DMS 273 treated with DMSO at 0.1 percent for 48 hours (cell line): ENCODE measurements around the gene CIB2.
"Not testable (repeated sequence)": the region's sequence is repeated elsewhere in the genome, so short reads cannot be mapped to it uniquely, and the experiment has no call there.

Experiments
- DNase-seq: peaks from one replicate; lab custom pipeline; 2025; lab: John Stamatoyannopoulos, UW

CIB2 gene

DNA sequence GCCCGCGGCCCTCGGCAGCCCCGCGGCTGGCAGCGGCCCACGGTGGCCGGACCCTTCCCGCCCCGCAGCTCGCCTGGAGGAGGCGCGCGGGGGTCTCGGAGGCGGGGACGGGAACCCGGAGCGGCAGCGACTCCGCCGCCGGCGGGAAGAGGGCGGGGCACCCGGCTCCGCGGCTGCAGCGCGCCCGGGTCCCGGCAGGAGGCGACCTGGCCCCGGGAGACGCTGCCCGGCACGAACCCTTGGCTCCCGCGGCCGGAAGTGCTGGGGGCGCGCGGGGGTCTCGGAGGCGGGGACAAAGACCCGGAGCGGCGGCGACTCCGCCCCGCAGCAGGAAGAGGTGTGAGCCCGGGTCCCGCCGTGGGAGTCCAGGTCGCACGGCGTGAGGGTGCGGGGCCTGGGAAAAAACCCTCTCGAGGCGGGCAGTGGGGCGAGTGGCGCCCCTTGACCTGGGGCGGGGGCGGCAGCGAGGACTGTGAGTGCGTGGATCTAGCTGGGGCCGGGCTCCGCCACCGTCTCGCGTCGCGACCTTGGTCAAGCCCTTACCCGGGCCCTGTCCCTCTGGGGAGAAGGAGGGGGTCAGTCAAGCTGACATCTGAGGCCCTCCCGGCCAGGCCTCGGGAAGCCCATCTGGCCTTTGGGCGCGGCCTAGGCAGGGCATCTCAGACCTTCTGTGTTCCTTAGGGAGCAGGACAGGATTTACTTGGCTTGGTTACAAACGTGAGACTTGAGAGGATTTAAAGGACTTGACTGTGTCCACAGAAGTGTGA is at the start of gene CIB2:
Gene CIB2, minus strand, starts transcription at position 151 of the 767 bp plus-strand sequence. CDS start 230 bp downstream, outside the sequence.
- DNase-seq = peak; percentile 37

DNA sequence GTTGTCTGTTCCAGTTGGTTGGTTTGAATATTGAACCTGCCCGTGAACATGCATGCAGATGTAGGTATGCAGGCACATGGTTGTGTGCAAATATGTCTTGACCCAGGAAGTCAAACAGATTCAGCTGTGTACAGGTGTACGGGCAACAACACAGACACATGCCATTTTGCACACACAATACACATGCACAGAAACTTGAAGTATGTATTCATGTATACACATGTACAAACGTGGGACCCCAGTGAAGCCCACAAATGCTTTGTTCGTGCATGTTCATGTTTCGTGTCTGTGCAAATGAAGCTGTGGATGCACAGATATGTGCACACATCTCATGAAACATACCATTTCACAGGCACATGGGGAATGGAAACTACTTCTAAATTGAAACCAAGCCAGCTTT is 48.7 kb upstream of the CIB2 start:
- no peak for DNase-seq

DNA sequence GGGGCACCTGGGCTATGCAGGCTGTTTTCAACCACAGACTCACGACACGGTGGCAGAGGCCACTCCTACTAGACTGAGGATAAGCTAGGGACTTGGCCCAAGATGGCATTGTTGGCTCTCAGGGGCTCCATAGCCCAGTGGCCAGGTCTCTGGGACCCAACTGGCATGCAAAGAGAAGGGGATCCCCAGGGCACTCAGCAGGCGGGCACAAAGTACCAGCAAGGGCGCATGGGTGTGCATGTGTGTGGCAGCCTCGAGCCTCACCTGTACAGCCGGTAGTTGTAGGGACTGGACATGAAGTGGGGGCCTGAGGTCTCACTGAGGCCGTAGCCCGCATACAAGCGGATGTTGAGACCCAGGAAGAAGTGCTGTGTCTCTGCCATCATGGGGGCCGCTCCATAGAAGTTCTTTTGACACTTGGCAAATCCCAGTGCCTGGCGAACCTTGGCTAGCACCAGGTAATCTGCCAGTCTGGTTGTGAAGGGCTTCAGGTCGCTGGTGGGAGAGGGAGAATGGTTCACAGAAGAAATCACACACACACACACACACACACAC is 48.1 kb upstream of the CIB2 start:
- DNase-seq = no peak

DNA sequence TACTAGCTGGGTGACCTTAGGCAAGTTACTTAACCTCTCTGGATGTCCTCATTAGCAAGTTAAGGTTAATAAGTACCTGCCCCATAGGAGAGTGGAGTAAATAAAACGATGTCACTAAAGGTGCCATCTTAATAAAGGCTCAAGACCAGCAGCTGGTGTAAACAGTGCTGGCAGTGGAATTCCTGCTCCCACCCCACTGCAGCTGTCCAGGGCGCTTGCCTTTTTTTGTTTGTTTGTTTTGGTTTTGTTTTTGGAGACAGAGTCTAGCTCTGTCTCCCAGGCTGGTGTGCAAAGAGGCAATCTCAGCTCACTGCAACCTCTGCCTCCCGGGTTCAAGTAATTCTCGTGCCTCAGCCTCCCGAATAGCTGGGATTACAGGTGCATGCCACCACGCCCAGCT is 46.8 kb upstream of the CIB2 start:
- no peak for DNase-seq

DNA sequence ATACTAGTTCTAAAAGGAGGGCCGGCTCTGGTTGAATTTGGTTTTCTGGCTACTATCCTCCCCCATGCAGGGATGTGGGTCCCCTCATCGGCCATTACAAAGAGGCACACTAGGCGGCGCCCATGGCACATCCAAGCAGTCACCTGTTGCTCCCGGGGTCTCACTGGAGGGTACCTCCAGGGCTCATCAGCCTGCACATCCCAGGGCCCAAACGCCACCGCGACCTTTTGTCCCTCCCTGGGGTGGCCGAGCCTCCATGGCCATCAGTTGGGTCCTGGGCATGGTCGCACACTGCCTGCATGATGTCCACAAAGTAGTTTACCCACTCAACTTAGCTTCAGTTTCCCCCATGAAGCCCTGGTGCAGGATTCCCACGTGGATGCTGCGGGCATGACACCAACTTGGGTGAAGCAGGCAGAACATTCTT is 46.2 kb upstream of the CIB2 start:
- DNase-seq = peak; percentile 1

DNA sequence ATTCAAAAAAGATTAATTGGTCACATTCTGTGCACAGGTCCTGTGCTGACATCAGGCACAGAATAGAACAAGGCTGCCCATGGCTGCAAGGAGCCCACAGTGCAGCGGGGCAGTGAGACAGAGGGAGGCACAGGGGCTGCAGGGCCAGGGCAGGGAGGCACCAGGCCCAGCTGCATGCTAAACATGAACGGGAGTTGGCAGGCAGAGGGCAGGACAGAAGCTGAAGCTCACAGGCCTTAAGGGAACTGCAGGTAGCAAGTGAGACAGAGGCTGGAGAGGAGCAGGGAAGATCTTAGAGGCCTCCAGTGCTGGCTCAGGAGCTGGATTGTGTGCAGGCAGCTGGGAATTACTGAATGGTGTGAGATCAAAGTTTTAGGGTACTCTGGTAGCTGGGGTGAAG is 44.1 kb upstream of the CIB2 start:
- no peak for DNase-seq

DNA sequence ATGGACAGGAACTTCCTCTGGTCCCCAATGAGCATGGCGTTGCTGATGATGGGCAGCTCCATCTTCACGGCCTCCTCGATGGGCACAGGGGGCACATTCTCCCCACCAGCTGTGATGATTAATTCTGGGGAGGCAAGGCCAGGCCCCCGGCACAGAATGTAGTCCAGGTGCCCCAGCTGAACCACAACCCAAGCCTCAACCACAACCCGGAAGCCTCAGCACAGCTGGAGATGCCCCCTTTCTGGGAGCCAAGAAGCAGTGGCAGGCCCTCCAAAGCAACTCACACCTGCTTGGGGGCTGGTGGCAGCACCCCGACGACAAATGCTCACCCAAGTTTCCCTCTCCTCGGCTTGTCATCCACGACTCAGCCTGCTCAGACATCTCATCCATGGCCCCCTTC is 43.2 kb upstream of the CIB2 start:
- DNase-seq = no peak

DNA sequence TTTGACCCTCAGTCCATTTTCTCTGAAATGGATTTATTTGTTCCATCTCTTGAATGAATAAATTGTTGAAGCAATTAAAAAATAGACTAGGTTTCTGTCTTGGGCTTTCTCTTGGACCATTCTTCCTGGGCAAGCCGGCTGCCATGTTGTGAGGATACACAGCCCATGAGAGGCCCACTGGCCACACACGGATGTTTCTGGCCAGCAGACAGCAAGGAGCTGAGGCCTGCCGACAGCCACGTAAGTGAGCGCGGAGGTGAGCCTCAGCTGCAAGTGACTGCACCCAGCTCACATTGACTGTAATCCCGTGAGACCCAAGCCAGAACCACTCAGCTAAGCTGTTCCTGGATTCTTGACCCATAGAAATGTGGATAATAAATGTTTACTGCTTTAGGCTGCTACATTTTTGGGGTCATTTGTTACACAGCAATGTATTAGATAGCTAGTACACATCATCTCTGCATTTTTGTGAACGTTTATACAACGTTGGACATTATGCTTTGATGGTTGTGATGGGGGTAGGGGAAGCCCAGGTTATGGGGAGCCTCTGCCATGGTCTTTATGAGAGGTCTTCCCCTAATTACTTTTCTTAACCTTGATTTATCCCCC is 40.7 kb upstream of the CIB2 start:
- DNase-seq = no peak

DNA sequence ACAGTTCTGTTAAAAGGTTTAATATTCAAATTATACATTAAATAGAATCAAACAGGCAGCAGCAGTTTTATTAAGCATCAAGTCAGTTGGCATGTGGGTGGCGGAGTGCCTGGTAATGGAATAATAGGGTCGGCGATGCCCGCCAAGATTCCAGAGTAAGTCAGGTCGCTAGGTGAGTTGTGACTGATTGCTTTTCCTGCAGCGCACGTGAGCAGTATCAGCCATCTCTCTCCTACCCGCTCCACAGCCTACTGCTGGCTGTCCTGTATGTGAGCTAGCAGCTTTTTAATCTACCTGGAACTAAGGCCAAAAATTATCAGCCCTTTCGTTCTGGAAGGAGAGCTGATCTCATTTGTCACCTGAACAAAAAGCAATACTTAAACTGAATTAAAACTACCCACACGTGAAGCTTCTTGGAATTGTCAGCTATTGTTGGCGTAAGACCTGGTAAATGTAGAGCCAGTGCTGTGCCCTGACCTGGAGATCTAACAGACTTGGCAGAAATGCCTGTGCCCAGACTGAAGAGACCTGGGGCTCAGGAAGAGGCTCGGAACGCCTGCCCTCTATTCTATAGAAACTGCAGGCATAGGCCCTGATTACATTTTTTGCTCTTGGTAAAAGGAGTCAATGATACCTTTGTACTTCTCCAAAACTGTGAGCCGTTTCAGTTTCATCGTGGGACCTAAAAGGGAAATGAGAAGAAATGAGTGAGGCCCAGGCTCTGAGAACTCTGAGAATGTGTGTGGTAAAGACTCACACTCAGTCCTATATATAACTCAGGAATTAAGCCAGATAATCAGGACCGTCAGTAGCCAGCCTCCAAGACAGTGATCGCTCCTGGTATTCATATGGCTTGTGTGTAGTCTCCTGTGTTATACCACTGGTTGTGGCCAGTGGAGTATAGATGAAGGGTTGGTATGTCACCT is 39.9 kb upstream of the CIB2 start:
- DNase-seq = no peak

DNA sequence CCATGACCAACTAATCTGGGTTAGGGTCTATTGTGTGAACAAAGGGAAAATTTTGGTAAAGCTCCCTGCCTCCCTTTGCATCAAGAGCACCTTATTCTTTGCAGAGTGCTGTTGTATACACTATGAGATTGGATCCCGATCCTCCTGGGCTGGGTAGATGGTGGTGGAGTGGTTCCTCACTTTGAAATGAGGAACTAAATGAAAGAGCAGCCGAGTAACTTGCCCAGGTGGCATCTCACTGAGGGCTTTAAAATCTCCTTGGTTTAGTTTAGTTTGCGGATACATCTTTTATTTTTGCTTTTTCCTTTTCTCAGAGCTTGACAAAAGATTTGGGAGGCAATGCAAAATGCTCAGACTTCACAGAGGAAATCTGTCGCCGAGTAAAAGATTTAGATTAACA is 37.4 kb upstream of the CIB2 start:
- DNase-seq = no peak

DNA sequence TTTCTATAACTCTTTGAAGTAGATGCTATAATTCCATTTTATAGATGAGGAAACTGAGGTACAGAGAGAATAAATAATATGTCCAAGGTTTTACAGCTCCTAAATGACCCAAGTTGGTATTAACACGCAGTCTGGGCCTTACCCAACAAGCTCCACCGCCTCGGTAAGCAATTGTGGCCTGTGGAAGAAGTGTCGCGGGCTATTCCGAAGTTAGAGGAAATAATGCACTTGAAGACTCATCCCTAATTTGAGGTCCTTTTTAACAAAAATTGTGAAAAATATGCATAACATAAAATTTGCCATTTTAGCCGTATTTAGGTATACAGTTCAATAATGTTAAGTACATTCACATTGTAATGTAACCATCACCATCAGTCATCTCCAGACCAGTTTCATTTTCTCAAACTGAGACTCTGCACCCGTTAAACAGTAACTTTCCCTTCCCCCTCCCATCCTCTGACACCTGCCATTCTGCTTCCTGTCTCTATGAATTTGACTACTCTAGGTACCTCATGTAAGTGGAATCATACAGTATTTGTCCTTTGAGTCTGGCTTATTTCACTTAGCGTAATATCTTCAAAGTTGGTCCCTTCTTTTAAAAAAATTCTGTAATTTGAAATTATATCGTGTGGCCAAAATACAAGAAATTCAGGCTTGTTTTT is 36.1 kb upstream of the CIB2 start:
- DNase-seq = no peak

DNA sequence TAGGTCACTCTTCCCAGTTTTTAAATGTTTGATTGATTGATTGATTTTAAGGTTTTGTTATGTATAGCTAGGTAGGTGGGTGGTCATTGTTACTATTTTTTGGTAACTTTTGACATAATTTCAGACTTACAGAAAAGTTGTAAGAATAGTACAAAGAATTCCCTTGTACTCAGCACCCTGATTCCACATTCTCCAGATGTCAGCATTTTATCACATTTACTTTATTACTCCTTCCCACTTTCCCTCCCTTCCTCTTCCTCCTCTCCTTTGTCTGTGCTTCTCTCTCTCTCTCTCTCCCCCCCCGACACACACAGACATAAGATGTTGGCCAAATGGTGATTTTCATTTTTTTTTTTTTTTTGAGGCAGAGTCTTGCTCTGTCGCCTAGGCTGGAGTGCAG is 32.8 kb upstream of the CIB2 start:
- no peak for DNase-seq

DNA sequence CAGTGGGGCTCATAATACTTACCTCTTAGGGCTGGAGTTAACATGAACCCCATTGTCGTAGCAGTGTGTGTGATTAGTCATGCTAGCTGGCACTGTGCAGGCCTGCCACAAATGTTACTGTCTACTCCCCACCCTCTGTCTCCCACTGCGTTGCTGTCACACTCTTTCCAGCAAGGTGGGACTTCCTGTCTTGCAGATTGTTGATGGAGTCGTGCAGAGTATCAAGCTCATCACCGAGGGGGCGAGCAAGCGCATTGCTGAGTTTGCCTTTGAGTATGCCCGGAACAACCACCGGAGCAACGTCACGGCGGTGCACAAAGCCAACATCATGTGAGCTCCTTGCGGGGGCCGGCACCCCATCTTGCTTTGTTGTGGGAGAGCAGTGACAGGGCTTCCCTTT is 30.8 kb upstream of the CIB2 start:
- DNase-seq = no peak

DNA sequence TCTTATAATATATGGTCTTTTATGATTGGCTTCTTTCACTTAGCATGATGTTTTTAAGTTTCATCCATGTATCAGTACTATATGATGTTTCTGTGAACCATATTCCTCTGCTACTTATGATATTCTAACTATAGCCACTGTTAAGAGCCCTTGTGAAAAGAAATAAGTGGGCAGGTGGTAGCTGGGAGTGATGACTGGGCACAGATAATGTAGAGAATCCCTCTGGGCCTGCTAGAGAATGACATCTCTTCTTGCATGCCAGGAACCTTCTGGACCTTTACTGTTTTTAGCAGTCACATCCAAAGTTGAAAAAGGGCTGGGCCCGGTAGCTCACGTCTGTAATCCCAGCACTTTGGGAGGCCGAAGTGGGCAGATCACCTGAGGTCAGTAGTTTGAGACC is 28.1 kb upstream of the CIB2 start:
- DNase-seq = no peak

DNA sequence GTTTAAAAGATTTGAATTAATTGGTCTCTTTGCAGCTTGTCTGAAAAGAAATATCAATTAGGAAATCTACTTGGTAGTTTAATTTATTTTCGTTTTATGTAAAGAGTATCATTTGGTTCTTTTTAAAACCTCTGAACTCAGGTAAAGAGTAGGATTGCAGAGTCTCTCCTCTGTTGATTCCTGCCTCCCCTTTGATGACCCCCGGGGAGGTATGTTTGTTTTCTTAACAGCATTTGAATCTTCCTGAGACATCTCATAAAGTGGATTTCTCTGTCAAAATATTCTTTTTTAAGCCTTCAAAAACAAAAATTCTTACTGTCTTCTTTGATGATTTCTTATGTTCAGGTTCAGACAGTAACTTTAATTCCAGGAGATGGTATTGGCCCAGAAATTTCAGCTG is 26.0 kb upstream of the CIB2 start:
- no peak for DNase-seq

DNA sequence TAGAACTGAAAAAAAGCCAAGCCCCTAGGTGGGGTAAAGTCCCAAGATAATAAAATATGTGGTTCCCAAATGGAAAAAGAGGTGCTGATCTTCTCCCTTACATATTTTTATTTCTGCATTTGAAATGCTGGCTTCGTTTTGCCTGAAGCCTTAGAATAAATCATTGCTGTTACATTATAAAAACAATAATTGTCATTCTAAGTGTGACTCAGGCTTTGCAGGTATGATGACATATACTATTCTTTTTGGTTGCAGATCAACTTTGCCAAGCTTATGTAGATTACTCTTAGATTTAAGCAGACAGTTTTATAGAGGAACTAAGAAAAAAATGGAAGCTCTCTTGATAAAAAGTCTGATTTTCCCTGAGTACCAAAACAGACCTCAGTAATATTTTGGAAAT is 25.4 kb upstream of the CIB2 start:
- DNase-seq = no peak

DNA sequence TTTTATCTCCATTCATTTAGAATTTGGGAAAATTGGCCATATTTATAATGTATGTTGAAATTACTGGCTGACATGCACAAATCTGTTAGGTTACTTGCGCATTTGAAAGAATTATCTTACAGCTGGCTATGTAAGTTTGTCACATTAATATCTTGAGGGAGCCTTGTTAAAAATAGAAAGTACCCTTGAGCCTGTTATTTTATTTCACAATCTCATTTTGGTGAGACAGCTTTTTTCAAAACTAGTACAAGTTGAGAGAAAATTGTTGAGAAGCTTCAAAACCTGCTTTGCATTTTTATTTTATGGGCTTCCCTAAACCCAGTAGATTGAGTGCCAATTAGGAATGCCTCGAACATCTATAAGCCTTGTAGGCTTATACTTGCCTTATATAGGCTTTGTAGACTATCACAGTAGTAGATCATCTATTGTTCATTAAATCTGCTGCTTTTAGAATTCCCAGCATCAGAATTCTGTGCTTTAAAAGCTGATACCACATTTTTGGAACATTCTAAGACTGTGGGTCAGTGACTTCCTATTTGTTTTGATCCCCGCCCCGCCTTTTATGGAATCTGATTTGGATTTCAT is 24.2 kb upstream of the CIB2 start:
- no peak for DNase-seq

DNA sequence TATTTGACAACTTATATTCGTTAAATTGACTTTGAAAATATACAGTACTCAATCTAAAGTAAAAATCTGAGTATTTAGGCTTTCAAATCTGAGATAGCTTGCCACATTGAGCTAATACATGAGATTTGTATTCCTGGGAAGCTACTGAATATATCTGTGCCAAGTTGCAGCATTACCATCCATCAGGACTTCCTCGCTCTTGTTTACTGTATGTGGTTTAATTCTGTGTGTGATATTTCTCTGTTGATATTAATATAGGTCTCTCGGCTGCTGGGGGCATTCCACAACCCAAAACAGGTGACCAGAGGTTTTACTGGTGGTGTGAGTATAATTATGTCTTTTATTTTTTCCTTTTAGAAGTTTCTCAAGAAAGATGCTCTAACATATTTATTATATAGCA is 23.7 kb upstream of the CIB2 start:
- DNase-seq = no peak

DNA sequence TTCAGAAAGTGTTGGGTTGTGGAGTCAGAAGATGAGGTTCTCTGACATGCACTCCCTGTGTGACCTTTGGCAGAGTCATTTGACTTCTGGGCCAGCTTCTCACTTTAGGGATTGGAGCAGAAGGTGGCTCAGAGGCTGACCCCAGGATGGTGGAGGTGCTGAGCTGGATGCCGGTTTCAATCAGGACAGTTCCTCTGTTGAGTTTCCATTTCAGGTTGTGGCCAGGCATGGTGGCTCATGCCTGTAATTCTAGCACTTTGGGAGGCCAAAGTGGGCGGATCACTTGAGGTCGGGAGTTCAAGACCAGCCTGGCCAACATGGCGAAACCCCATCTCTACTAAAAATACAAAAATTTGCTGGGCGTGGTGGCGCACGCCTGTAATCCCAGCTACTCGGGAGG is 19.8 kb upstream of the CIB2 start:
- not testable (repeated sequence) for DNase-seq

DNA sequence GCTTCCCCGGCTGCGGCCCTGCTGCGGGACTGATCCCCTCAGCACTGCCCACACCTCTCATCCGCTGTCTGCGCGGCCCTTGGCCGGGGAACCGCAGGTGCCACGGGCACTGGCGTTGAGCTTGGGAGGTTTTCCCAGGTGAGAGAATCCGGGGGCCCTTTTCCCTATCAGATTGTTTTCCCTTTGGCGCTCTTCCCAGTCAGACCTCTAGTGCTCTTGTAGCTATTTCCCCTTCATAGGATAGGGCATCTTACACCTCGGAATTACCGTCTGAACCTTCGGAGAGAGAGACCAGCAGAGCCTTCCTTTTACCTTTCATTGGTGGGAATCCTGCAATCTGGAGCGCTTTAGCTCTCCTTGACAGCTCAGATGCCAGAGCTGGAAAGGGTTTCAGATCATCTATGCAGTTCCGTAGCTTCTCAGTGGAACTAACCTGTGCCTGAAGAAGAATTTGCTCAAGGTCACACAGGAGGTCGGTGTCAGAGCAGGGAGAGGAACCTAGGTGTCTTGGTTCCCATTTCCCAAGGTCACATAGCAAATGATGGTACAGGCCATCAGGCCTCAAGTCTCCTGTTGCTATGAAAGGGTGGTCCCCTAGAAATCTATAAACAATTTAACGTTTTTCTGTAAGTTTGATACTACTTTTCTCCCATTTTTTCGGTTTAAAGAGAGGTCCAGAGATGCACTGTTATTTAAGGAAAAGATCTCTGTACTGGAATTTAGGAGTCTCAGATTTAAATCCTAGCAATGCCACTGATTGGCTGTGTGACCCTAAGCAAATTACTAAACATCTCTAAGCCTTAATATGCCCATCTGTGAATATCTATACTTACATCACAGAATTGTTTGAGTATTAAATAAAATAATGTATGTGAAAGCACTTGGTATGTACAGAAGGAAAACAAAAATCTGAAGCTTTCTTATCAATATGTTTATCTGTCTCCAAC is 18.8 kb upstream of the CIB2 start:
- no peak for DNase-seq
